ENCODE results near the gene POLR2J3. TPM values are rescaled to one million over a fixed set of nuclear protein-coding genes. Genes with fewer than 3 reads are reported as not detected.
"Not testable (repeated sequence)": the region's sequence is repeated elsewhere in the genome, so short reads cannot be mapped to it uniquely, and the experiment has no call there.

The POLR2J3 gene
- 18.9 TPM for total RNA-seq
- long read RNA-seq, full-length matches to known transcripts, result 18 of 21 reads
- long read RNA-seq, partial matches to known transcripts, result 0 of 21 reads
- long read RNA-seq, other reads (novel, unspliced or antisense), result 3 of 21 reads

- DNase-seq (ENCODE audit: low spot score), result peak; percentile 98
- intact Hi-C loops (cut with DNase I), result not testable (repeated sequence)
These were observed at the start of gene POLR2J3 for GRCh38 chr7:102572261-102573239. Gene POLR2J3 (minus strand): TSS chr7:102572583. CDS start chr7:102572521, 62 bp downstream.

- DNase-seq (ENCODE audit: low spot score), result peak; percentile 33
- intact Hi-C loops (cut with DNase I), result not testable (repeated sequence)
These were observed 45.7 kb upstream of the POLR2J3 start for GRCh38 chr7:102618122-102618521.

GRCh38 chr7:102616507-102617125, 44.2 kb upstream of the POLR2J3 start, which contains the start of gene RASA4:
Gene RASA4 (minus strand): TSS chr7:102616756. CDS start chr7:102616689, 67 bp downstream.
- intact Hi-C loops (cut with DNase I), result not testable (repeated sequence)
- peak; percentile 77 for DNase-seq (ENCODE audit: low spot score)

GRCh38 chr7:102615930-102616329, 43.5 kb upstream of the POLR2J3 start:
- DNase-seq (ENCODE audit: low spot score); intact Hi-C loops (cut with DNase I): not testable (repeated sequence)

GRCh38 chr7:102614873-102615272, 42.5 kb upstream of the POLR2J3 start:
- DNase-seq (ENCODE audit: low spot score); intact Hi-C loops (cut with DNase I): not testable (repeated sequence)

- DNase-seq (ENCODE audit: low spot score); intact Hi-C loops (cut with DNase I): not testable (repeated sequence)
These were observed 41.9 kb upstream of the POLR2J3 start for GRCh38 chr7:102614346-102614697.

- DNase-seq (ENCODE audit: low spot score), result peak; percentile 35
- intact Hi-C loops (cut with DNase I), result not testable (repeated sequence)
These were observed 41.4 kb upstream of the POLR2J3 start for GRCh38 chr7:102613575-102614345.

GRCh38 chr7:102611675-102612325, 39.4 kb upstream of the POLR2J3 start:
- DNase-seq (ENCODE audit: low spot score), result peak; percentile 75

GRCh38 chr7:102611013-102611674, 38.8 kb upstream of the POLR2J3 start:
- DNase-seq (ENCODE audit: low spot score); intact Hi-C loops (cut with DNase I): not testable (repeated sequence)

More at GRCh38 chr7:102611675-102612325, 39.4 kb upstream of the POLR2J3 start:
- intact Hi-C loops (cut with DNase I), result not testable (repeated sequence)

- intact Hi-C loops (cut with DNase I), result not testable (repeated sequence)
- peak; percentile 22 for DNase-seq (ENCODE audit: low spot score)
These were observed 38.1 kb upstream of the POLR2J3 start for GRCh38 chr7:102610441-102610840.

GRCh38 chr7:102609734-102610133, 37.4 kb upstream of the POLR2J3 start:
- intact Hi-C loops (cut with DNase I), result not testable (repeated sequence)
- DNase-seq (ENCODE audit: low spot score), result peak; percentile 50

- DNase-seq (ENCODE audit: low spot score); intact Hi-C loops (cut with DNase I): not testable (repeated sequence)
These were observed 34.5 kb upstream of the POLR2J3 start for GRCh38 chr7:102606848-102607247.

GRCh38 chr7:102604431-102605145, 32.2 kb upstream of the POLR2J3 start:
- intact Hi-C loops (cut with DNase I); DNase-seq (ENCODE audit: low spot score): not testable (repeated sequence)

- DNase-seq (ENCODE audit: low spot score); intact Hi-C loops (cut with DNase I): not testable (repeated sequence)
These were observed 29.9 kb upstream of the POLR2J3 start for GRCh38 chr7:102602317-102602716.

- DNase-seq (ENCODE audit: low spot score); intact Hi-C loops (cut with DNase I): not testable (repeated sequence)
These were observed 27.3 kb upstream of the POLR2J3 start for GRCh38 chr7:102599699-102600098.

- intact Hi-C loops (cut with DNase I), result not testable (repeated sequence)
These were observed 23.7 kb upstream of the POLR2J3 start for GRCh38 chr7:102596036-102596435.

GRCh38 chr7:102593637-102594334, 21.4 kb upstream of the POLR2J3 start:
- DNase-seq (ENCODE audit: low spot score); intact Hi-C loops (cut with DNase I): not testable (repeated sequence)

More at GRCh38 chr7:102596036-102596435, 23.7 kb upstream of the POLR2J3 start:
- not testable (repeated sequence) for DNase-seq (ENCODE audit: low spot score)

Data from cardiac septum (tissue), 1 donor.